Measurements from ENCODE around the gene DAZ2. TPM values are rescaled to one million over a fixed set of nuclear protein-coding genes. Genes with fewer than 3 reads are reported as not detected.
"Not testable (repeated sequence)": the region's sequence is repeated elsewhere in the genome, so short reads cannot be mapped to it uniquely, and the experiment has no call there.

Gene DAZ2, protein sequence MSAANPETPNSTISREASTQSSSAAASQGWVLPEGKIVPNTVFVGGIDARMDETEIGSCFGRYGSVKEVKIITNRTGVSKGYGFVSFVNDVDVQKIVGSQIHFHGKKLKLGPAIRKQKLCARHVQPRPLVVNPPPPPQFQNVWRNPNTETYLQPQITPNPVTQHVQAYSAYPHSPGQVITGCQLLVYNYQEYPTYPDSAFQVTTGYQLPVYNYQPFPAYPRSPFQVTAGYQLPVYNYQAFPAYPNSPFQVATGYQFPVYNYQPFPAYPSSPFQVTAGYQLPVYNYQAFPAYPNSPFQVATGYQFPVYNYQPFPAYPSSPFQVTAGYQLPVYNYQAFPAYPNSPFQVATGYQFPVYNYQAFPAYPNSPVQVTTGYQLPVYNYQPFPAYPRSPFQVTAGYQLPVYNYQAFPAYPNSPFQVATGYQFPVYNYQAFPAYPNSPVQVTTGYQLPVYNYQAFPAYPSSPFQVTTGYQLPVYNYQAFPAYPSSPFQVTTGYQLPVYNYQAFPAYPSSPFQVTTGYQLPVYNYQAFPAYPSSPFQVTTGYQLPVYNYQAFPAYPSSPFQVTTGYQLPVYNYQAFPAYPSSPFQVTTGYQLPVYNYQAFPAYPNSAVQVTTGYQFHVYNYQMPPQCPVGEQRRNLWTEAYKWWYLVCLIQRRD
- total RNA-seq, result not detected

GRCh38 chrY:23219233-23219632 is at the start of gene DAZ2:
Gene DAZ2, plus strand, starts transcription at chrY:23219533. Its CDS starts 208 bp downstream, at chrY:23219741.
- not testable (repeated sequence) for DNase-seq

DNA sequence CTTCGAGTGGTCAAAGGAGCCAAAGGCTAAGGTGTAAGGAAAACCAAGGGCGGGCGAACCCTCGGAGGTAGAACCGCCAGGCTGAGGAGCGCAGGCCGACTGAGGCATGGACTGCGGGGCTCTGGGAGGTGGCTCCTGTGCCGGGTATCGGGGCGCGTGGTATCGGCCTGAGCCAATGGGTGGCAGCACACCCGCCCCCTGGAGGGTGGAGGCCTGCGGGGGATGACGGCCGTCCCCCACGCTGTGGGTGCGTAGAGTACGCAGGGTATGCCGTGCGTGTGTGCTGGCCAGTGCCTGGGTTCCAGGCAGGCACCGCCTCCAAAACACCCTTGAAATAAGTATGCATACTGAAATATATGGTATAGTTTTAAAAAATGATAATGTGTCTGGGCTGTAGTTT is 20.4 kb upstream of the DAZ2 start, which contains the start of gene DAZ1:
Gene DAZ1, minus strand, starts transcription at position 101 of the 400 bp plus-strand sequence. CDS start 208 bp downstream, outside the sequence.
- intact Hi-C loops (cut with DNase I); H3K27me3 ChIP-seq; H3K4me1 ChIP-seq; H3K36me3 ChIP-seq; H3K9me3 ChIP-seq; DNase-seq; H3K27ac ChIP-seq; H3K4me3 ChIP-seq: not testable (repeated sequence)
- WGBS, 2 donors, result no CpG with 5 or more reads among the region's 23 CpGs

More at GRCh38 chrY:23219233-23219632, at the start of gene DAZ2:
- H3K4me1 ChIP-seq; H3K27ac ChIP-seq; H3K4me3 ChIP-seq; H3K36me3 ChIP-seq; H3K27me3 ChIP-seq; intact Hi-C loops (cut with DNase I); H3K9me3 ChIP-seq: not testable (repeated sequence)
- no CpG with 5 or more reads among the region's 23 CpGs for WGBS, 2 donors

- DNase-seq; intact Hi-C loops (cut with DNase I); H3K4me1 ChIP-seq; H3K4me3 ChIP-seq; H3K9me3 ChIP-seq; H3K36me3 ChIP-seq; H3K27ac ChIP-seq; H3K27me3 ChIP-seq: not testable (repeated sequence)
- WGBS, 2 donors, result no CpG with 5 or more reads among the region's 4 CpGs
Observed at GRCh38 chrY:23207455-23207854, 11.9 kb upstream of the DAZ2 start.

DNA sequence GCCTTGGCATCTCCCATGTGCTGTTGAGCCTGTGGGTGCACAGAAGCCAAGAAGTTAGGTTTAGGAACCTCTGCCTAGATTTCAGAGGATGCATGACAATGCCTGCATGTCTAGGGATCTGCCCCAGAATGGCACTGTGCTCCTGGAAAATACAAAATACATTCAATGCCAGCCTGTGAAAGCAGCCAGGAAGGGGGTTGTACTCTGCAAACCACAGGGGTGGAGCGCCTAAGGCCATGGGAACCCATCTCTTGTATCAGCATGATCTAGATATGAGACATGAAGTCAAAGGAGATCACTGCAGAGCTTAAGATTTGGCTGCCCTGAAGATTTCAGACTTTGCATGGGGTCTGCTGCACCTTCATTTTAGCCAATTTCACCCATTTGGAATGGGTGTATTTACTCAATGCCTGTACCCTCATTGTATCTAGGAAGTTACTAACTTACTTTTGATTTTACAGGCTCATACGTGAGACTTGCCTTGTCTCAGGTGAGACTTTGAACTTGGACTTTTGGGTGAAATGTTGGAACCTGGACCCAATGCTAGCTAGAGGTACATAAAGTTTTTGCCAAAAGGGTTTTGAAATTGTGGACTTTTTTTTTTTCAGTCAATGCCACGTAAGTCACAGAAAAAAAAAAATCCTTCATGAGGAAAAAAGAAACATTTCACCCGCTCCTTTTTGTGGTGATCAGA is 9.4 kb upstream of the DAZ2 start:
- no CpG with 5 or more reads among the region's 4 CpGs for WGBS, 2 donors
- H3K27ac ChIP-seq; H3K27me3 ChIP-seq; H3K4me3 ChIP-seq; H3K9me3 ChIP-seq; H3K36me3 ChIP-seq; DNase-seq; H3K4me1 ChIP-seq; intact Hi-C loops (cut with DNase I): not testable (repeated sequence)

- DNase-seq; H3K27me3 ChIP-seq; H3K4me3 ChIP-seq; H3K9me3 ChIP-seq; H3K27ac ChIP-seq; H3K4me1 ChIP-seq; intact Hi-C loops (cut with DNase I); H3K36me3 ChIP-seq: not testable (repeated sequence)
- no CpG with 5 or more reads among the region's 4 CpGs for WGBS, 2 donors
Observed at GRCh38 chrY:23210681-23211080, 8.7 kb upstream of the DAZ2 start.

Other genes starting within 250 kb of the DAZ2 start
- gene BPY2, start 235.3 kb upstream of the DAZ2 start, total RNA-seq, result not detected
- gene DAZ1, start 20.5 kb upstream of the DAZ2 start, total RNA-seq, result not detected

All from esophagus squamous epithelium (tissue), 5 donors.